Ovary (tissue), 3 donors: ENCODE results near the gene IFT81.

Experiments
- CTCF ChIP-seq, 3 donors: fragments of 450-650 bp in 2 of 3; fragments of 200-600 bp in 1 of 3; IDR thresholded peaks; one replicate each; pipeline versions ENCODE4 v1.5.1 to v1.8.0; 2016 to 2022; ENCODE audit warnings: antibody characterized with exemption in 3 of 3, mild to moderate bottlenecking in 1 of 3
- POLR2A ChIP-seq: fragments of 450-650 bp; IDR thresholded peaks from one replicate; pipeline ENCODE4 v1.6.1; 2017; ENCODE audit warnings: antibody characterized with exemption, mild to moderate bottlenecking, moderate library complexity
- donor health status: DM: no; HTN: no; CAD: no.

GRCh38 chr12:110228756-110229155, 104.6 kb downstream of the IFT81 start:
- TF ChIP-seq CTCF (IDR thresholded peaks at IDR 0.05) (no peak), POLR2A (no peak)
